ENCODE measurements around the gene PAEP. TPM values are rescaled to one million over a fixed set of nuclear protein-coding genes. Genes with fewer than 3 reads are reported as not detected.

Gene PAEP
- total RNA-seq, 6 experiments from 2014 or later = not detected

DNA sequence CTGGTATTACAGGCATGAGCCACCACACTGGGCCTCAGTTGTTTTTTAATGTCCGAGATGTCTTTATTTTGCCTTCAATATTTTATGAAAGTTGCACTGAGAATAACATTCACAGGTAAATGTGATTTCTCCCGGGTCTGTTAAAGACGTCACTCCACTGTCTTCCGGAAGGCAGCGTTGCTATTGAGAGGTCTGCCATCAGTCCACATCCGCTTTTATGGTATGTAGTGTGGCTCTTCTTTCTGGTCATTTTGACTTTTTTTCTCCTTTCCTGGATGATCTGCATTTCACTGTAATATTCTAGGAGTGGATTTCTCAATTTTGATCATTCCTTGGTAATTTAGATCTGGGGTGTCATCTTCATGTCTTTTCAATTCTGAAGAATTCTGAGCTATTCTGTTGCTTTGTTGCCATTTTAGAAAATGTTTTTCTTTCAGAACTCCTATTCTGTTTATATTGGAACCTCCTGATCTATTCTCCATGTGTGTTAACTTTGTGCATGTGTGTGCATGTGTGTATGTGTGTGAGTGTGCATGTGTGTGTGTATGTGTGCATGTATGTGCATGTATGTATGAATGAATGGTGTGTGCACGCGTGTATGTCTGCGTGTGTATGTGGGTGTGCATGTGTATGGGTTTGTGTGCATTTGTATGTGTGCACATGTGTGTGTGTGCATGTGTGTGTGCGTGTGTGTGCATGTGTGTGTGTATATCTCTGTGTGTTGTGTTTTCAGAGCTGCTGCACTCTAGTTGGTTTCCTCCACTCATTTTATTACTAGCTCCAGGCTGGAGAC is 42.2 kb upstream of the PAEP start:
- H3K4me3 ChIP-seq = no peak overlapping the region

DNA sequence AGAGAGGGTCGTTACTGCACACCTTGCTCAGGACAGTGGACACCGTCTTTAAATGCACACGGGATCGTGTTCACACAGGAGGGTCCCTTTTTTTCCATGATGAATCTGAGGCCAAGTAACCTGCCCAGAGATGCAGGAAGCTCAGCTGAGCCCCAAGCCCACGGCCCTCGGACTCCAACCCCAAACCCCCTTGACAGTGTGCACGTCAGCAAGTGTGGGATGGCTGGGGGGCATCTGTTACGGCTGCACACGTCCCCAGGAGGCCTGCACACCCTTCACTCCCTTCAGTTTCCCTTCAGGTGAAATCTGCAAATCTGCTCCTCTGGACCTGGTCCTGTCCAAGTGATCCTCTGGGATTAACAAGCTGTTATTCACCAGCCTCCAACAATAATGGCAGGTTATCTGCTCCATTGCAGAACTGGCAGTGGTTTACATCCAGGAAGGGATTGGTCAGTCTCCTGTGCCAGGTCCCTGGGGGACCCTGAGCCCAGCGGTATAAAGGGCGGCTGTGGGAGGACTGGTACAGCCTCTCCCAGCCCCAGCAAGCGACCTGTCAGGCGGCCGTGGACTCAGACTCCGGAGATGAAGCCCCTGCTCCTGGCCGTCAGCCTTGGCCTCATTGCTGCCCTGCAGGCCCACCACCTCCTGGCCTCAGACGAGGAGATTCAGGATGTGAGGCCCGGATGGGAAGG is 40.5 kb upstream of the PAEP start, which contains the start of gene LCN1:
LCN1 (plus strand) TSS at position 525 of the 692 bp plus-strand sequence; CDS start at position 583, 58 bp downstream.
- intact Hi-C loops (cut with DNase I) = no loop called here
- WGBS (ENCODE audit: insufficient coverage, low coverage, low lambda C conversion rate, missing lambda C conversion rate) = 66% methylated on average over 8 of the region's 18 CpGs
- DNase-seq (no peak), ATAC-seq (no peak)
- no peak for TF ChIP-seq POLR2A (IDR thresholded peaks at IDR 0.05)
- TF ChIP-seq, protein P1, sequence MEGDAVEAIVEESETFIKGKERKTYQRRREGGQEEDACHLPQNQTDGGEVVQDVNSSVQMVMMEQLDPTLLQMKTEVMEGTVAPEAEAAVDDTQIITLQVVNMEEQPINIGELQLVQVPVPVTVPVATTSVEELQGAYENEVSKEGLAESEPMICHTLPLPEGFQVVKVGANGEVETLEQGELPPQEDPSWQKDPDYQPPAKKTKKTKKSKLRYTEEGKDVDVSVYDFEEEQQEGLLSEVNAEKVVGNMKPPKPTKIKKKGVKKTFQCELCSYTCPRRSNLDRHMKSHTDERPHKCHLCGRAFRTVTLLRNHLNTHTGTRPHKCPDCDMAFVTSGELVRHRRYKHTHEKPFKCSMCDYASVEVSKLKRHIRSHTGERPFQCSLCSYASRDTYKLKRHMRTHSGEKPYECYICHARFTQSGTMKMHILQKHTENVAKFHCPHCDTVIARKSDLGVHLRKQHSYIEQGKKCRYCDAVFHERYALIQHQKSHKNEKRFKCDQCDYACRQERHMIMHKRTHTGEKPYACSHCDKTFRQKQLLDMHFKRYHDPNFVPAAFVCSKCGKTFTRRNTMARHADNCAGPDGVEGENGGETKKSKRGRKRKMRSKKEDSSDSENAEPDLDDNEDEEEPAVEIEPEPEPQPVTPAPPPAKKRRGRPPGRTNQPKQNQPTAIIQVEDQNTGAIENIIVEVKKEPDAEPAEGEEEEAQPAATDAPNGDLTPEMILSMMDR (IDR thresholded peaks at IDR 0.05) = no peak
- Histone ChIP-seq H3K9me3 (no peaks in the 10 kb centered on the region), H3K27ac (no peak within 1 kb of the TSS), H3K4me1 (no peaks in the 10 kb centered on the region), H3K36me3 (no peaks in the 10 kb centered on the region), H3K27me3 (no peaks in the 10 kb centered on the region), H3K4me3 (no peak within 1 kb of the TSS)

More for the DNA sequence above, 42.2 kb upstream of the PAEP start:
- Histone ChIP-seq H3K27ac (no peak overlapping the region), H3K27me3 (no peaks in the 10 kb centered on the region), H3K9me3 (no peaks in the 10 kb centered on the region), H3K4me1 (no peaks in the 10 kb centered on the region), H3K36me3 (no peaks in the 10 kb centered on the region)
- 82% methylated on average over 9 of the region's 10 CpGs for WGBS (ENCODE audit: insufficient coverage, low coverage, low lambda C conversion rate, missing lambda C conversion rate)
- no peak for DNase-seq
- TF ChIP-seq POLR2A (IDR thresholded peaks at IDR 0.05) = no peak
- TF ChIP-seq, protein P1 (IDR thresholded peaks at IDR 0.05) = no peak
- intact Hi-C loops (cut with DNase I) = no loop called here
- no peak for ATAC-seq

DNA sequence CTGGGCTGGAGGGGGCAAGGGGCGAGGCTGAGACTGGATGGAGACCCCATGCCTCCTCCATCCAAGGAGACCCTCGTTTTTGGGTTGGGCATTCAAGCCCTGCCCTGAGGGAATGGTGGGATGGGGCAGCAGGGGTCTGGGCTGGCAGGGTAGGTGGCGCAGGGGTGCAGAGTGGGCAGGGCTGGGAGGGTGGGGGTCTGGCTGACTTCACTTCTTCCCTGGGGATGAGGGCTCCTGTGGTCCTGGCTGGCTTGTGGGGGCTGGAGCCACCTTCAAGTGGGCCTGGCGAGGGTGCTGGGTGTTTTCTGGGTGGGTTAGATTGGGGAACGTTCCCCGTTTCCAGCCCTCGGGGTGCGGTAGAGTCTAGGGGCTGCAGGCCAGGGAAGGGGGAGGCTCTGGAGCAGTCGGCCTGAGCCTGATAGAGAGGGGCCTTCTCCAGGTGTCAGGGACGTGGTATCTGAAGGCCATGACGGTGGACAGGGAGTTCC is 39.9 kb upstream of the PAEP start:
- TF ChIP-seq, protein P1 (IDR thresholded peaks at IDR 0.05) = no peak
- no peak for TF ChIP-seq POLR2A (IDR thresholded peaks at IDR 0.05)
- Histone ChIP-seq H3K4me1 (no peaks in the 10 kb centered on the region), H3K9me3 (no peaks in the 10 kb centered on the region), H3K27ac (no peak overlapping the region), H3K36me3 (no peaks in the 10 kb centered on the region), H3K27me3 (no peaks in the 10 kb centered on the region), H3K4me3 (no peak overlapping the region)
- DNase-seq = no peak
- WGBS (ENCODE audit: insufficient coverage, low coverage, low lambda C conversion rate, missing lambda C conversion rate) = no CpG with 5 or more reads among the region's 11 CpGs
- no peak for ATAC-seq
- intact Hi-C loops (cut with DNase I) = no loop called here

DNA sequence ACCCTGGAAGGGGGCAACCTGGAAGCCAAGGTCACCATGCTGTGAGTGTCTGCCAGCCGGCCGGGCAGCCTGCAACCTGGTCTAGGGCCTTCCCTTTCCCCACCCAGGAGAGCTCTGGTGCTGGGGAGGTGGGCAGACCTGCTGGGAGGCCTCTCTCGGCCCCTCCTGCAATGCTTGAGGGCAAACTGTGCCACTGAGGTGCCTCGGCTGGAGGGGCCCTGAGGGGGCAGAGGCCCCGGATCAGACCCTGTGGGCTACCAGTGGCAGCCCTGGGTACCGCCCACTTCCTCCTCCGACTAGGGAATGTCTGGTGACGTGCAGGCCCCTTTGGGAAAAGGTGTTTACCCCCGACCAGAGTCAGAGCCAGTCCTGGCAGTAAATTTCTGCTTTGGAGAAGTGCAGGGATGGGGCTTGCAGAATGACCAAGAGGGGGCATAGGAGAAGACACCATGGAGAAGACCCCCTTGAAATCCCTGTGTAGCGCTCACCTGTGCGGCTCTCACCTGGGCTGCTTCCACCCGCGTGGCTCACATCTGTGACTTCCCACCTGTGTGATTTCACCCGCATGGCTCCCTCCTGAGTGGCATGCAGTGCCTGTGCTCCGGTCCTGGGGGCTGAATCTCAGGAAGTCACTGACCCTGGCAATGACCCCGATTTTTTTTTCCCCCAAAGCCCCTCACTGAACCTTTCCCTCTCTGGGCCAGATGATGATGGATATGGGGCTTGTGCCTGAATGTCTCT is 39.2 kb upstream of the PAEP start:
- Histone ChIP-seq H3K4me1 (no peaks in the 10 kb centered on the region), H3K27ac (no peak overlapping the region), H3K4me3 (no peak overlapping the region), H3K9me3 (no peaks in the 10 kb centered on the region), H3K27me3 (no peaks in the 10 kb centered on the region), H3K36me3 (no peaks in the 10 kb centered on the region)
- intact Hi-C loops (cut with DNase I) = no loop called here
- no peak for ATAC-seq
- WGBS (ENCODE audit: insufficient coverage, low coverage, low lambda C conversion rate, missing lambda C conversion rate) = 56% methylated on average over 2 of the region's 16 CpGs
- DNase-seq = no peak
- TF ChIP-seq, protein P1 (IDR thresholded peaks at IDR 0.05) = no peak
- TF ChIP-seq POLR2A (IDR thresholded peaks at IDR 0.05) = no peak

Measured in right lobe of liver (tissue), 6 donors.